HG02588 (cell line): ENCODE results near the gene RAB43.
"Not testable (repeated sequence)": the region's sequence is repeated elsewhere in the genome, so short reads cannot be mapped to it uniquely, and the experiment has no call there.

ENCODE experiments used
- ATAC-seq: cut with Tn5 transposase; IDR thresholded peaks from one replicate; pipeline ENCODE4 v1.9.1; 2021; ENCODE audit warnings: mild to moderate bottlenecking, moderate library complexity; ENCODE audit not compliant: unreplicated experiment

RAB43 gene

DNA sequence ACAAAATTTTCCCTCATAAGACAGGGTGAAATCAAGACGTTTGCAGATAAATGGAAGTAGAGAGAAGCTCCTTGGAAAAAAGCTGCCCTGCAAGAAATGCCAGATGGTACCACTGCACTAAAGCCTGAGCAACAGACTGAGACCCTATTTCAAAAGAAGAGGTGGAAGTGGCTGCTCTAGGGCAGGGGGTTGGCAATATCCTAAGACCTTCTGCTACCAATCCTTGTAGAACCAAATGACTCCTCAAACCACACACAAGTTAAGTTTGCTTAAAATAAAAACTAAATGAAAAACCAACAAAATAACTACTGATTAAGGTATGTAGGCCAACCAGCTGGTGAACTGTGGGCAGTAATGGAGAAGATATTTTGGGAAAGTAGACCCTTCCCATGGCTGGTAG, 21.3 kb downstream of the RAB43 start:
- no peak for ATAC-seq

DNA sequence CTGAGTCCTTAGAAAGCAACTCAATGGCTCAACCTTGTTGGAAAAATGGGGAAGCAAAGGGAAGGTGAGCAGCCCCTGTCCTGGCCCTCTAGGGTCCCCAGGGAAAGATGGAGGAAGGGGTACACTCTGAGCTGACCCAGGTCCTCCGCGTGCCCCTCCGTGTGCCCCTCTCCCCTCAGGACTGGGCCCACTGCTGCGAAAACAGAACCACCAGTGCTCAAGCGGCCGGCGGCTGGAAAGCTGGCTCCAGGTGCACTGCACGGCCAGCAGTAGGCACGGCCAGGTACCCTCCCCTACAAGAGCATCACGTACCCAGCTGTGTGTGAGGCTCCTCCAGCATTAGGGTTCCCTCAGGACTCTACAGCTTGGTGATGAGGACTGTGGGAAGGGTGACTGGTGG, 26.3 kb downstream of the RAB43 start:
- no peak for ATAC-seq

DNA sequence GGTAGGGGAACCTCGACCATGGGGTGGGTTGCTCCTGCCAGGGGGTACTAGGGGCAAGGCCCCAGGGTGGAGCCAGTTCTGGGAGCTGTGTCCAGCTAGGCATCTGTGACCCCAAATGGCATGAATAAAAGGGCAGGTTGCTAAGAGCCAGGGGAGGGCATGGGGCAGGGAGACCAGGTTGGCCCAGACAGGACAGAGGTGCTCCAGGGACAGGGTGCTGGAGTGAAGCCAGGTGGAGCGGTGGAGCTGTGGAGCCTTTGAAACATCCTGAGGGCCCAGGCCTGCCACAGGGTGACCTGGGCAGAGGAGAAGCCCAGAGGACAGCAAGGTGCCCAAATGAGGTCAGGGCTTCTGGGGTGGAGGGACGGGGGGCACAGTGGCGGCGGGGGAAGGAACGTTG, 33.3 kb downstream of the RAB43 start:
- ATAC-seq, result not testable (repeated sequence)

DNA sequence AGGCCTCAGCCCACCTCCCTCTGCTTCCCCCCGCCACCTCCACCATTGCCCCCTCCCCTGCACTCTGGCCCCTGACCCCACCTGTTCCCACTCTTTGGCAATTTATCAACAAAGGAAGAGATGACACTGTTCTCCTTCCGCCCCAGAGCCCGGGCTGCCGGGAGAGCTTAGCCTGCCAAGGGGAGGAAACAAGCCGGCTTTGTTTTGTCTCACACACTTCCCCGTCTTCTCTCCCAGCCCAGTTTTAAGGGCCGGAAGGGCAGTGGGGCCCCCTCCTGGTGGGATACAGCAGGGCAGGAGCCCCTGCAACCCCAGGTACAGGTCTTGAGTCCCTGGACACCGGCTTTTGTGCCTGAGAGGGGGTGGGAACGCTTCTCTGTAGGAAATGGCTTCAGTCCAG, 33.7 kb downstream of the RAB43 start:
- not testable (repeated sequence) for ATAC-seq

DNA sequence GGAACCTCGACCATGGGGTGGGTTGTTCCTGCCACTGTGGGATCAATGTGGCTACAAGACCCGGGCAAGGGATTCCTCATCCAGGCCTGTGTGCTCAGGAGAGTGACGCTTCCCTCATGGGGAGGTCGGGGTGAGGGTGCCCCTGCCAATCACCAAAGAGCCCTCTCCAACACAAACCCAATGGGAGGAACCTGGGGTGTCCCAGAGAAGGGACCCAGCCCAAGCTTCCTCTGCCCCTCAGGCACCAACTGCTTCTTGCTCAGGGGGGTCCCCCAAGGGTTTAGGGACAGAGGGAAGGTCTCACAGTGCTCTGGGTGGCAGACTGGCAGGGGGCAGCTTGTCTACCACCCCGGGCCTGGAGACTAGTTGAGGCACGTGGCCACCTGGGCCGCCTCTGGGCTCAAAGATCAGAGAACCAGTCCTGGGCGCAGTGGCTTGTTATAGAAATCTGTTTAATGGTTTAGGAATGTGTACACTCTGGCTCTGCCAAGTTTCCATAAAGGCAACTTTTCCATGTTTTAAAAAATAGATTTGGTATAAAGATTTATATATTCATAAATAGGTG, 34.4 kb downstream of the RAB43 start:
- no peak for ATAC-seq

DNA sequence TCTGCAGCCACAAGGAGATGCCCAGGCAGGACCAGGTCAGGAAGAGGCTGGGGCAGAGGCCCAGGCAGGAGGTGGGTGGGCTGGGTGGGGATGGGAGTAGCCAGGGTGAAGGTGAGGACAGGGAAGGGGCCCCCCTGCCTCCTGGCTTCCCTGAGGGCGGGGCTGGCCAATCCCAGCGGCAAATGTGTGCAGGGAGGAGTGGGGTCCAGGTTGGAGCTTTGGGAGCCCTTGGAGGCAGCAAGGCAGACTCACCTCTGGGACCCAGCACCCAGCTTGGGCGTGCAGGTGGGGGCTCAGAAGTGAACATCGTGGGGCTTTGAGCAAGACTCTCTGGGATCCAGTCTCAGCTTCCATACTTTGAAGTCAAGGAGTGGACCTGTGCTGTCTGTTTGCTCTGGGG, 35.8 kb downstream of the RAB43 start:
- ATAC-seq, result no peak

DNA sequence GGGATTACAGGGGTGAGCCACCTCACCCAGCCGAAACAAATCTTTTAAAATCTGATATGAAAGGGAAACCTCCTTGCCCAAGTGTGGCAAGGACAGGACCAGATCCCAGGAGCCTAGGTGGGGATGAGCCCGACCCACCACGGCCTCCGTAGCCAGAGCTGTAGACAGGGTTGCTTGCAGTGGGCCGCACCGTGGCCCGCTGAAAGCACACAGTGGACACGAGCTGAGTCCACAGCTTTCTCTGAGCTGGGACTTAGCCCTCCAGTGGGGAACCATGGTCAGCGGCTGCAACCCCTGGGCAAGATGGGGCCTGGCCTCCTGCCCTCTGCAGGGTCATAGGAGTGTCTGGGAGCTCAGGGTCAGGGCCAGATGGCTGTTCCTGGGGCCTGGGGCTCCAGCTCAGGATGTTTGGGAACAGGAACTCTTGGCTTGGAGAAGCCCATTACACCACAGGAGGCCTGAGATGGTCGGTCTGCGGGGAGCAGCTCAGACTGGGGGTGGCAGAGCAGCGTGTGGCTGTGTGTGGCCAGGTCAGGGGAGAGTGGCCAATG, 36.4 kb downstream of the RAB43 start:
- ATAC-seq, result no peak

DNA sequence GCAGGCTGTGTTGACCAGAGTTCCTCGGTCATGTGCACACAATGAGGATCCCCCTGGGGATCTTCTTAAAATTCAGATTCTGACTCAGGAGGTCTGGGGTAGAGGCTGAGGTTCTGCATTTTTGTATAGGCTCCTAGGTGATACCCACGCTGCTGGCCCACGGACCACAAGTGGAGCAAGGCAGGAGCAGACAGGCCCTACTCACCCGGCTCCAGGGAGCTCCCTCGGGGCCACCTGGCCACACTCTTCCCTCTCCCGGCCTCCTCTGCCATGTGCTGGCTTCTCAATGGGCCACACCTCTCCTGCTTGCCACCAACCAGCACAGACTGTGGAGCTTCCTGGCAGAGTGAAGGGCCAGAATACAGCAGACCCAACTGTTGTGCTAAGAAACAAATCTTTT, 37.1 kb downstream of the RAB43 start:
- no peak for ATAC-seq

DNA sequence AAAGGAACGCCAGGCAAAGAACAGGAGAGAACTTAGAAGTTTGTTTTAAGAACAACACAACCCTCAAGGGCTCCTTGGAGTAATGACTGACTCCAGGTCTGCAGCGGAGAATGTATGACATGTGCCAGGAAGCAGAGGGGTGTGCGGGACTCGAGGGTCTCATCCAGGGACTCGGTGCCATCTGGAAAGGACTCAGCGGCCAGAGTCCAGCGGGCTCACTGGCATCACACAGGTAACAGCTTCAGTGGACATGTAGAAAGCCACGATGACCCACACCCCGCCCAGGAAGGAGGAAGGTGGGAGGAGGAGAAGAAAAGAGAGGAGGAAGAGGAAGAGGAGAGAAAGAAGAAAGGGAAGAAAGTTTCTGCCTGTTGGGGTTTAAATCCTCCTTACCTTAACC, 39.6 kb downstream of the RAB43 start:
- ATAC-seq, result no peak

DNA sequence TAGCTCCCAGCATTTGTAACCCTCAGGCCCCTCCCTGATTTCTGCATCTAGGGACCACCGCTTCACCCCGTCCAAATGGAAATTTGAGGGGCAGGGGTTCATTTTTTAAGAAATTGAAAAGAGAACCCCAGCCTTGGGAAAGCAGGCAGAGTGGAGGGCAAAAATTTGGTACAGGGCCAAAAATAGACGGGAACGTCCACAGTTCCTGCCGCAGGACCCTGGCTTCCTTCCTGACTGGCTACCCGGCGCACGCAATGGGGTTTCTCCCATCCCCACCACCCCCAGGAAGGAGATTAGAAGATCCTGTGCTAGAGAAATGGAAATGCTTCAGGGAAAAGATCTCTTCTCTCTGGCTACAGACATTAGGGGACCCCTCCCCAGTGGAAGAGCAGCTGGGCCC, 40.1 kb downstream of the RAB43 start:
- no peak for ATAC-seq

DNA sequence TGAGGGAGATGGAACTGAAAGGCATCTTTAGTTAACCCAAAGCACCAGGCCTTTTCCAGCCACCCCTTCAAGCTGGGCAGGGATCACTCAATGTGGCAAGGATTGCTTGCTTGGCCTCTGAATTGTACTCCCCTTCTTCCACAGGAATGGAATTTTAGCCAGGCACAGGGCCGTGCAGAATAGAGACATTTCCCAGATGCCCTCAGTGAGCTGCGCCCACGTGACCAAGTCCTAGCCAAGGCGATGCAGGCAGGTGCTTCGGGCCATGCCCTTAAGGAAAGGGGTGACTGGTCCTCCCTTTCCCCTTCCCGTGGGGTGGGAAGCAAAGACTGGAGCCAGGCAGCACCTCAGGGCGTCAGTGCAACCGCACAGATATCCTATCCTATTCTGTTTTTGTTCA, 43.1 kb downstream of the RAB43 start:
- ATAC-seq, result no peak

DNA sequence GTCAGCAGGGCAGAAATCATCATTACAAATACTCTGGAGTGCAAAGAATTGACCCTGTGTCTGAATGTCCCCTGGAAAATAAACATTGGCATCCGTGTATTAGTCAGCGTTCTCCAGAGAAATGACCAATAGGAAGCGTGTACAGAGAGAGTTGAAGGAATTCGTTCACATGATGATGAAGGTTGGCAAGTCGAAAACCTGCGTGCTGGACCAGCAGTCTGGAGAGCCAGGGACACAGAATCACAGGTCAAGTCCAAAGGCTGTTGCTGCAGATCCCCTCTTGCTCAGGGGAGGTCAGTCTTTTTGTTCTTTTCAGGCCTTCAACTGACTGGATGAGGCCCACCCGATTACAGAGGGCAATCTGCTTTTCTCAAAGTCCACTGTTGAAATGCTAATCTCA, 44.4 kb downstream of the RAB43 start:
- ATAC-seq, result no peak

DNA sequence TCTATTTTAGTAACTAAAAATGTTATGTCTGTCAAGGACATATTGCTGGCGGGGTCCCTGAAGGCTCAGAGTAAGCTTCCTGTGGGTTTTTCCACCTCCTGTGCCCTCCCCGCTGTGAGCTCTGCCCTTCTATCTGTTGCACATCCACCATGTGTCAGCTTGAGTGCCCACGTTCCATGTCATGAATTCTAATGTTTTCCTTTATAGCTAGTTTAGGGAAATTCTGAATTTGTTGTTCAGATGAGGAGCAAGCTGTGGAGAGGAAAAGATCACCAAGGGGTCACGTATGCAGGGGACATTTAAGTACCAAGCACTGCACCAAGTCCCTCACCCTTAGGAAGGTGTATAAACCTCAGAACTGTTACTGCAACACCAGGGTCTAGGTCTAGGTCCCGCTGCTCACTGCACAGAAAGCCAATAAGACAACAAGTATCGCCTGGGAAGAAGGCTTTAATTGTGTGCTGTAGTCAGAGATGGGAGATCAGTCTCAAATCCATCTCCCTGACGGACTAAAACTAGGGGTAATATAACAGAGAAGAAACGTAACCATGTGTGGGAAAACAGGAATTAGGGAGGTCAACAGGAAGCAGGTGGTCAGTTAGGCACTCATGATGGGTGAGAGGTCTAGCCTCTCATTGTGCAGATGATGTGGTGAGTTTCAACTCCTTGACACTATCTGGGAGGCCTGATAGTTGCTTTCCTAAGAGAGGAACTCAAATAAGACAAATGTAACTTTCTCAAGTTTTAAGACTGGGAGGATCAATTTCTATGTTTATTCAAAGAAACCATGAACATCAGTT, 51.3 kb downstream of the RAB43 start:
- ATAC-seq, result no peak

DNA sequence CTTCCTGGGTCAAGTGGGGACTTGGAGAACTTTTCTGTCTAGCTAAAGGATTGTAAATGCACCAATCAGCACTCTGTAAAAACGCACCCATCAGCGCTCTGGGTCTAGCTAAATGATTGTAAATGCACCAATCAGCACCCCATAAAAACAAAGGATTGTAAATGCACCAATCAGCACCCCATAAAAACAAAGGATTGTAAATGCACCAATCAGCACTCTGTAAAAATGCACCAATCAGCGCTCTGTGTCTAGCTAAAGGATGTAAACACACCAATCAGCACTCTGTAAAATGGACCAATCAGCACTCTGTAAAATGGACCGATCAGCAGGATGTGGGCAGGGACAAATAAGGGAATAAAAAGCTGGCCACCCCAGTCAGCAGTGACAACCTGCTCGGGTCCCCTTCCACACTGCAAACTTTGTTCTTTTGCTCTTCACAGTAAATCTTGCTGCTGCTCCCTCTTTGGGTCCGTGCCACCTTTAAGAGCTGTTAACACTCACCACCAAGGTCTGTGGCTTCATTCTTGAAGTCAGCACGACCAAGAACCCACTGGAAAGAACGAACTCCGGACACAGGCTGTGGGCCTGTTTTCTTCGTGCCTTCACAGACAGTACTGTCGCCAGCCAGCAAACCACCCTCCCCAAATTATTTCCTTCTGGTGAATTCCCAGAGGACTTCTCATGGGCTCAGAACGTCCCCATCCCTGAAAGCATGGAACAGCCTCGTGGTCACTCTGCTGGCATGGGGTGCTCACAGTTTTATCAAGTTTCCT, 52.1 kb downstream of the RAB43 start:
- not testable (repeated sequence) for ATAC-seq

DNA sequence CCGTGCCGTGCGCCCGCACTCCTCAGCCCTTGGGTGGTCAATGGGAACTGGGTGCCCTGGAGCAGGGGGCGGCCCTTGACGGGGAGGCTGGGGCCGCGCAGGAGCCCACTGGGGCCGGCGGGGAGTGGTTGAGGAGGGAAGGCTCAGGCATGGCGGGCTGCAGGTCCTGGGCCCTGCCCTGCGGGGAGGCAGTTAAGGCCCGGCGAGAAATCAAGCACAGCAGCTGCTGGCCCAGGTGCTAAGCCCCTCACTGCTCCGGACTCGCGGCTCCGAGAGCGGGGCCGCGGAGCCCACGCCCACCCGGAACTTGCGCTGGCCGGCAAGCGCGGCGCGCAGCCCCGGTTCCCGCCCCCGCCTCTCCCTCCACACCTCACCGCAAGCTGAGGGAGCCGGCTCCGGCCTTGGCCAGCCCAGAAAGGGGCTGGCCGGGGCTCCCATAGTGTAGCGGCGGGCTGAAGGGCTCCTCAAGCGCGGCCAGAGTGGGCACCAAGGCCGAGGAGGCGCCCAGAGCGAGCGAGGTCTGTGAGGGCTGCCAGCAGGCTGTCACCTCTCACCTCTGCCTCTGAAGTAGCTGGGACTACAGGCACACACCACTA, 53.2 kb downstream of the RAB43 start:
- no peak for ATAC-seq

DNA sequence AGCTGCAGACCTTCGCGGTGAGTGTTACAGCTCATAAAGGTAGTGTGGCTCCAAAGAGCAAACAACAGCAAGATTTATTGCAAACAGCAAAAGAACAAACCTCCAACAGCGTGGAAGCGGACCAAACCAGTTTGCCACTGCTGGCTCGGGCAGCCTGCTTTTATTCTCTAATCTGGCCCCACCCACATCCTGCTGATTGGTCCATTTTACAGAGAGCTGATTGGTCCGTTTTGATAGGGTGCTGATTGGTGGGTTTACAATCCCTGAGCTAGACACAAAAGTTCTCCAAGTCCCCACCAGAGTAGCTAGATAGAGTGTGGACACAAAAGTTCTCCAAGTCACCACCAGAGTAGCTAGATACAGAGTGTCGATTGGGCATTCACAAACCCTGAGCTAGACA, 53.9 kb downstream of the RAB43 start:
- ATAC-seq, result not testable (repeated sequence)

DNA sequence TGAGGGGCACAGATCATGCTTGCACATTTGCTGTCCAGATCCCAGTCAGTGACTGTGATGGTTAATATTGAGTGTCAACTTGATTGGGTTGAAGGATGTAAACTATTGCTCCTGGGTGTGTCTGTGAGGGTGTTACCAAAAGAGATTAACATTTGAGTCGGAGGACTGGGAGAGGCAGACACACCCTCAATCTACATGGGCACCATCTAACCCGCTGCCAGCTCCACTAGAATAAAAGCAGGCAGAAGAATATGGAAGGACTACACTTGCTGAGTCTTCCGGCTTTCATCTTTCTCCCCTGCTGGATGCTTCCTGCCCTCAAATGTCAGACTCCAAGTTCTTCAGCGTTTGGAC, 55.9 kb downstream of the RAB43 start:
- no peak for ATAC-seq

DNA sequence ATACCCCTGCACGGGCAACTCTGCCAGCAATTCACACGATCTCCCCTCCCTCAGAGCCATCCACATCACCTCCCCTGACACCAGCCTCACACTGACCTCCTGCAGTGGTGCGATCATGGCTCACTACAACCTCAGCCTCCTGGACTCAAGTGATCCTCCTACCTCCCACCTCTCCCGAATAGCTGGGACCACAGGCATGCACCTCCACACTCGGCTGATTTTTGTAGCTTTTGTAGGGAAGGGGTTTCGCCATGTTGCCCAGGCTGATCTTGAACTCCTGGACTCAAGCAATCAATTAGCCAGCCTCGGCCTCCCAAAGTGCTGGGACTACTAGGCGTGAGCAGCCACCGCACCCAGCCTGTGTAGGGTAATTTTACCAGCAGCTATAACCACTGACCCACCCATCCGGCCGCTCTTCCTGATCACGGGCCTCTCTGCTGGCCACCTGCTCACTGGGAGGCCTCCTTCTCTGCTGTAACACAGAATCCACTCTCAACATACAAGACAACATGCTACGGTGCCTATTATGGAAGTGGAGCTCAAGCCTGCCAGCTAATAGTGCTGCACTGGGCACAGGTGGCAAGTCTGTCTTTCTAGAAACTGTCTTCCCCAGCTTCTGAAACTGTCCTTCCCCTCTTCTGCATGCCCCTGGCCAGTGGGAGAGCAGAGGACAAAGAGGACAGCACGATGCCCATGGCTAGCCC, 56.4 kb downstream of the RAB43 start:
- ATAC-seq, result no peak

DNA sequence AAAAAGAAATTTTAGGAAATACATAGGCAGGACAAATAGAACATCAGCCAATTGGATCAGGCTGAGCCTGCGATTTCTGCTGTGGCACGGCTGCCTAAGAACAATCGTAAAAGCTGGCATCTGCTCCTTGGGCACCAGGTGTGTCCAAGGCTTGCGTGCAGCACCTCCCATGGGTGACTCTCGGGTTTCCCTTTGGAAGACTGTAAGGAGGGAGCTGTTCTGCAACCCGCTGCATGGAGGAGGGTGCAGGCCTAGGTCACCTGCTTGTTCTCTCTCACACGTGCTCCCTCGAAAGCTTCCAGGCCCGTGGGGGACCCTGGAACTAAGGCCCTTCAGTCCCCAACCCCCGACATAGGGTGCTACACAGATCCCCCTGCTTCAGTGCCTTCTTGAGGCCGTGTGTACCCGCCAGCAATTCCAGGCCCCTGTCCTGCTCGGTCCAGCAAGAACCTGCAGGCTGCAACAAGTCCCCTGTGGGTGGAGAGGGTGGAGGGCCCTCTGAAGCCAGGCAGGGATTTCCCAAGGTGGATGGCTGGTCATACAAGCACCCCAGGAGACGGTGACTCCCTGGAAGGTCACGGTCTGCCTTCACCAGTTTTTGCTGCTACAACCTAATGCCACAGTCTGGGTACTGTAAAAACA, 57.6 kb downstream of the RAB43 start:
- no peak for ATAC-seq

DNA sequence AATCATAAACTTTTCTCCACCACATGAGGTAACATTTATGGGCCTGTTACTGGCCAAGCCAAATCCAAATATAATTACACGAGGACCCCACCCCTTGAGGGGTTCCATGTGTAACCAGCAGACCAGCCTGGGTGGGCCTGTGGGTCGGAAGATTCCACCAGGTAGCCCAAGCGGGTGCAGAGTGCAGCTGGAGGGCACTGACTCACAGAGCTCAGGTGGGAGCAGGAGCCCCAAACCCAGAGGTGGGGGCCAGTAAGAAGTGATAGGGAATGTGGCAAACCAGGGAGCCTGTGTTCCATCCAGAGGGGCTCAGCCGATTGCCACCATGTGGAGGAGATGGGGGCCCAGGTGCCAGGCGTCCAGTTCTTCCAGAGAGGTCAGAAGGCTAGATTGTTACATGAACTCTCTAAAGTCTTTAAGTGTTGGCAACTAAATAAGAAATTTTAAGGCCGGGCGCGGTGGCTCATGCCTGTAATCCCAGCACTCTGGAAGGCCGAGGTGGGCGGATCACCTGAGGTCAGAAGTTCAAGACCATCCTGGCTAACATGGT, 58.4 kb downstream of the RAB43 start:
- ATAC-seq, result no peak
